Activated CD8-positive, alpha-beta memory T cell treated with anti-CD3 and anti-CD28 coated beads for 24 hours (primary cell): Measurements from ENCODE around the gene RICTOR.
"Not testable (repeated sequence)": the region's sequence is repeated elsewhere in the genome, so short reads cannot be mapped to it uniquely, and the experiment has no call there.

Source experiments
- DNase-seq: peaks from one replicate; pipeline ENCODE4 v3.0.0-alpha.2; 2020

The RICTOR gene

GRCh38 chr5:39006650-39007049 is 67.5 kb downstream of the RICTOR start:
- no peak for DNase-seq

GRCh38 chr5:39005566-39006232 is 68.5 kb downstream of the RICTOR start:
- DNase-seq: no peak

GRCh38 chr5:39001683-39002082 is 72.5 kb downstream of the RICTOR start:
- no peak for DNase-seq

- DNase-seq: no peak
Measured at GRCh38 chr5:38999037-38999436, 75.2 kb downstream of the RICTOR start.

- DNase-seq: no peak
Measured at GRCh38 chr5:38997591-38997990, 76.6 kb downstream of the RICTOR start.

GRCh38 chr5:38996123-38996522 is 78.1 kb downstream of the RICTOR start:
- DNase-seq: no peak

- DNase-seq: no peak
Measured at GRCh38 chr5:38994324-38994927, 79.8 kb downstream of the RICTOR start.

GRCh38 chr5:38989974-38990719 is 84.1 kb downstream of the RICTOR start:
- not testable (repeated sequence) for DNase-seq

GRCh38 chr5:38985909-38986452 is 88.2 kb downstream of the RICTOR start:
- no peak for DNase-seq

- no peak for DNase-seq
Measured at GRCh38 chr5:38979535-38979934, 94.7 kb downstream of the RICTOR start.

- DNase-seq: no peak
Measured at GRCh38 chr5:38978036-38978435, 96.2 kb downstream of the RICTOR start.

- DNase-seq: no peak
Measured at GRCh38 chr5:38968665-38969064, 105.5 kb downstream of the RICTOR start.

- DNase-seq: no peak
Measured at GRCh38 chr5:38961691-38962090, 112.5 kb downstream of the RICTOR start.

GRCh38 chr5:38953426-38954012 is 120.7 kb downstream of the RICTOR start:
- no peak for DNase-seq

GRCh38 chr5:38948501-38948900 is 125.7 kb downstream of the RICTOR start:
- DNase-seq: no peak

- no peak for DNase-seq
Measured at GRCh38 chr5:38944282-38944681, 129.9 kb downstream of the RICTOR start.

GRCh38 chr5:38941912-38942311 is 132.3 kb downstream of the RICTOR start:
- DNase-seq: no peak

- DNase-seq: no peak
Measured at GRCh38 chr5:38940230-38940858, 133.9 kb downstream of the RICTOR start.

GRCh38 chr5:38938973-38939372 is 135.2 kb downstream of the RICTOR start:
- DNase-seq: no peak

- DNase-seq: no peak
Measured at GRCh38 chr5:38938424-38938823, 135.8 kb downstream of the RICTOR start.

- DNase-seq: no peak
Measured at GRCh38 chr5:38936269-38936668, 137.9 kb downstream of the RICTOR start.

GRCh38 chr5:38935437-38935836 is 138.8 kb downstream of the RICTOR start:
- no peak for DNase-seq

GRCh38 chr5:38932854-38933408 is 141.3 kb downstream of the RICTOR start:
- DNase-seq: no peak
